ENCODE measurements around the gene HOXA5.

HOXA5 gene

DNA sequence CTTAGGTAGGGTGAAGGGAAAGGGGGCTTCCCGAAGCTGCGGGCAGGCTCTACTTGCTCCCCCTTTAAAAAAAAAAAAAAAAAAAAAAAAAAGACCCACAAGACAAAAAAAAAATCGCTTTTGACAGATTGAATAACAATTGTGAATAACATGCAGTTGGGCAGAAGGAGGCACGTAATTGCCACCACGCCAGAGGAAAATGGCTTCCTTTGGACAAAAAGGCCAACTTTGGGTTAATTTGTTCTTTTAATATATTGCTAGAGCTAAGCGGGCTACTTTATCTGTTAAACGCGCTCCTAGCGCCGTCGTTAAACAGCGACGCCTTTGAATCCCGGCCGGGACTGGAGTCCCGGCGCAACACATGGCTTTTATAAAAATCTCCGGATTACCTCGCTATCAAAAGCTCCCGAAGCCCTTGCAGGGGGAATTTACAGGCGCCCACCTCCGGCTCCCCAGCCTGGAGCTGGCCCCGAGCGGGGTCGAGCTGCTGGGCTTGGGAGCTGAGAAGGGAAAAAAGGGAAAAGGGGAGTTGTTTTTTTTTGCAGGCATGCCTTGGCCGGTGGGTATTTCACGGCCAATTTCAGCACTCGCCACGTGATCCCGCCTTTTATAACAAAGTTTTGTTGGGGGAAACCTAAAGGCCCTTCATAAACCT is 40.3 kb upstream of the HOXA5 start (continued):
- TF ChIP-seq, protein P1, sequence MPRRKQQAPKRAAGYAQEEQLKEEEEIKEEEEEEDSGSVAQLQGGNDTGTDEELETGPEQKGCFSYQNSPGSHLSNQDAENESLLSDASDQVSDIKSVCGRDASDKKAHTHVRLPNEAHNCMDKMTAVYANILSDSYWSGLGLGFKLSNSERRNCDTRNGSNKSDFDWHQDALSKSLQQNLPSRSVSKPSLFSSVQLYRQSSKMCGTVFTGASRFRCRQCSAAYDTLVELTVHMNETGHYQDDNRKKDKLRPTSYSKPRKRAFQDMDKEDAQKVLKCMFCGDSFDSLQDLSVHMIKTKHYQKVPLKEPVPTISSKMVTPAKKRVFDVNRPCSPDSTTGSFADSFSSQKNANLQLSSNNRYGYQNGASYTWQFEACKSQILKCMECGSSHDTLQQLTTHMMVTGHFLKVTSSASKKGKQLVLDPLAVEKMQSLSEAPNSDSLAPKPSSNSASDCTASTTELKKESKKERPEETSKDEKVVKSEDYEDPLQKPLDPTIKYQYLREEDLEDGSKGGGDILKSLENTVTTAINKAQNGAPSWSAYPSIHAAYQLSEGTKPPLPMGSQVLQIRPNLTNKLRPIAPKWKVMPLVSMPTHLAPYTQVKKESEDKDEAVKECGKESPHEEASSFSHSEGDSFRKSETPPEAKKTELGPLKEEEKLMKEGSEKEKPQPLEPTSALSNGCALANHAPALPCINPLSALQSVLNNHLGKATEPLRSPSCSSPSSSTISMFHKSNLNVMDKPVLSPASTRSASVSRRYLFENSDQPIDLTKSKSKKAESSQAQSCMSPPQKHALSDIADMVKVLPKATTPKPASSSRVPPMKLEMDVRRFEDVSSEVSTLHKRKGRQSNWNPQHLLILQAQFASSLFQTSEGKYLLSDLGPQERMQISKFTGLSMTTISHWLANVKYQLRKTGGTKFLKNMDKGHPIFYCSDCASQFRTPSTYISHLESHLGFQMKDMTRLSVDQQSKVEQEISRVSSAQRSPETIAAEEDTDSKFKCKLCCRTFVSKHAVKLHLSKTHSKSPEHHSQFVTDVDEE (CRISPR knock-in tag; IDR thresholded peaks at IDR 0.05), result no peak
- TF ChIP-seq ARNTL (CRISPR knock-in tag; IDR thresholded peaks at IDR 0.05; ENCODE audit: borderline replicate concordance, low read depth), result no peak

DNA sequence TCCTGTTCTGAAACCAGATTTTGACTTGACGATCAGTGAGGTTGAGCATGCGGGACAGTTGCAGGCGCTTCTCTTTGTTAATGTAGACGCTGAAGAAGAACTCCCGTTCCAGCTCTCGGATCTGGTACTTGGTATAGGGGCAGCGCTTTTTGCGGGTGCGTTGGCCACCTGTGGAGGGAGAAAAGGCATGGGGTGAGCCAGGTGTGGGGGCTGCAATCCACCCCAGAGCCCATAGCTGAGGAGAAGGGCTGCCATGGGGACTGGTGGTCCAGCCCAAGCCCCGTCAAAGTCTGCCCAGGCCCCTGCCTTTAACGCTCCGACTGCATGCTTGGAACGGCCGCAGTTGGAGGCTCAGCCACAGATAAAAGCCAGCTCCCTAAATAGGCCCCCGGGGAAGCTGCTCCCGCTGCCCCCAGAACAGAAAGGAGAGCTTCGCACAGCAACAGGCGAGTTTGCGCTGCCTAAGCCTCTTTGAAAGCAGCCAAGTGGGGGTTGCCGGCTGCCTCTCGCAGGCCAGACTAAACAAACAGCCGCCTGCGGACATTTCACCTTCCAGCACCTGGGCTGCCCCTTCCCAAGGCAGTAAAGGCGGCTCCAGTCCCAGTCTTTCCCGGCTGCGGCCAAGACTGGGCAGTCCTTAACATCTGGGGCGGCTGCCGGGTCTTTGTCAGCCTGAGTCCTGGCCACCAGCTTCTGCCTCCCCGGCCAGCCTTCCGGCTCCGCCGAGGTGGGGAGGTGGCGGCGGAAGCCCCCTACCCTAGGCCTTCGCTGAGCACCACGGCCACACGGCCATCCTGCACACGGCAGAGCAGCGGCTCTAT is 39.6 kb upstream of the HOXA5 start:
- no peak for ATAC-seq
- TF ChIP-seq ZFP30 (CRISPR knock-in tag; IDR thresholded peaks at IDR 0.05) (no peak), ZNF70 (CRISPR knock-in tag; IDR thresholded peaks at IDR 0.05) (no peak), ZFP3 (CRISPR knock-in tag; IDR thresholded peaks at IDR 0.05) (no peak), ZNF565 (CRISPR knock-in tag; conservative IDR thresholded peaks at IDR 0.05; ENCODE audit: low read depth) (no peak), ESRRG (CRISPR knock-in tag; IDR thresholded peaks at IDR 0.05) (no peak), TOX (CRISPR knock-in tag; IDR thresholded peaks at IDR 0.05; ENCODE audit: borderline replicate concordance) (no peak), BACH2 (CRISPR knock-in tag; IDR thresholded peaks at IDR 0.05; ENCODE audit: borderline replicate concordance) (no peak), CSDC2 (CRISPR knock-in tag; IDR thresholded peaks at IDR 0.05) (no peak), TCF4 (CRISPR knock-in tag; IDR thresholded peaks at IDR 0.05; ENCODE audit: borderline replicate concordance) (no peak)
- TF ChIP-seq, protein P1 (CRISPR knock-in tag; IDR thresholded peaks at IDR 0.05), result no peak
- TF ChIP-seq, protein P2, sequence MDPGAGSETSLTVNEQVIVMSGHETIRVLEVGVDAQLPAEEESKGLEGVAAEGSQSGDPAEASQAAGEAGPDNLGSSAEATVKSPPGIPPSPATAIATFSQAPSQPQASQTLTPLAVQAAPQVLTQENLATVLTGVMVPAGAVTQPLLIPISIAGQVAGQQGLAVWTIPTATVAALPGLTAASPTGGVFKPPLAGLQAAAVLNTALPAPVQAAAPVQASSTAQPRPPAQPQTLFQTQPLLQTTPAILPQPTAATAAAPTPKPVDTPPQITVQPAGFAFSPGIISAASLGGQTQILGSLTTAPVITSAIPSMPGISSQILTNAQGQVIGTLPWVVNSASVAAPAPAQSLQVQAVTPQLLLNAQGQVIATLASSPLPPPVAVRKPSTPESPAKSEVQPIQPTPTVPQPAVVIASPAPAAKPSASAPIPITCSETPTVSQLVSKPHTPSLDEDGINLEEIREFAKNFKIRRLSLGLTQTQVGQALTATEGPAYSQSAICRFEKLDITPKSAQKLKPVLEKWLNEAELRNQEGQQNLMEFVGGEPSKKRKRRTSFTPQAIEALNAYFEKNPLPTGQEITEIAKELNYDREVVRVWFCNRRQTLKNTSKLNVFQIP (CRISPR knock-in tag; IDR thresholded peaks at IDR 0.05; ENCODE audit: borderline replicate concordance, low read depth), result no peak
- TF ChIP-seq, protein P3, sequence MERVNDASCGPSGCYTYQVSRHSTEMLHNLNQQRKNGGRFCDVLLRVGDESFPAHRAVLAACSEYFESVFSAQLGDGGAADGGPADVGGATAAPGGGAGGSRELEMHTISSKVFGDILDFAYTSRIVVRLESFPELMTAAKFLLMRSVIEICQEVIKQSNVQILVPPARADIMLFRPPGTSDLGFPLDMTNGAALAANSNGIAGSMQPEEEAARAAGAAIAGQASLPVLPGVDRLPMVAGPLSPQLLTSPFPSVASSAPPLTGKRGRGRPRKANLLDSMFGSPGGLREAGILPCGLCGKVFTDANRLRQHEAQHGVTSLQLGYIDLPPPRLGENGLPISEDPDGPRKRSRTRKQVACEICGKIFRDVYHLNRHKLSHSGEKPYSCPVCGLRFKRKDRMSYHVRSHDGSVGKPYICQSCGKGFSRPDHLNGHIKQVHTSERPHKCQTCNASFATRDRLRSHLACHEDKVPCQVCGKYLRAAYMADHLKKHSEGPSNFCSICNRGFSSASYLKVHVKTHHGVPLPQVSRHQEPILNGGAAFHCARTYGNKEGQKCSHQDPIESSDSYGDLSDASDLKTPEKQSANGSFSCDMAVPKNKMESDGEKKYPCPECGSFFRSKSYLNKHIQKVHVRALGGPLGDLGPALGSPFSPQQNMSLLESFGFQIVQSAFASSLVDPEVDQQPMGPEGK (CRISPR knock-in tag; IDR thresholded peaks at IDR 0.05; ENCODE audit: borderline replicate concordance), result no peak

DNA sequence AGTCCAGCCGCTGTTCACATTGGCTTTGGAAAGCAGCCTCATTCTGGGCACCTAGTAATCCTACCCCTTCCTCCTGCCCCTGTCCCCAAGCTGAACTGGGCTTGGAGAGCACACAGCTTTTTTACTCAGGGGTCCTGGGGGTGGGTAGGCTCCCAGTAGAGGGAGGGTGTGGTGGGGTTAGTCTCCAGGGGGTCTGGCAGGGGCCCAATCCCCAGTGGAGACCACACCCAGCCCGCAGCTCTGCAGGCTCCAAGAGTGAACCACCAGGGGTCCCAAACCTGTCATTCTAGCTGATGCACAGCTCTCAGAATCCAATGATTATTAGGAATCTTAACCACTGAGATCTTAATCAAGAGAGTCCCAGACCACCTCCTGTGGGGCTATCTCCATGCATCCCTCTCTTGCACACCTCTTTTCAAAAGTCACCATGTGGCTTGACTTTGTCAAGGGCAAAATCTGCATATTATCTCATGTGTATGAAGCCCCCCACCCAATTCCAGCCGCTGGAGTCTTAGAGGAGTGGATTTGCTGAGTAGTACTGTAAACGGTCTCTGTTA is 38.9 kb upstream of the HOXA5 start:
- no peak for ATAC-seq
- TF ChIP-seq ARNTL (CRISPR knock-in tag; IDR thresholded peaks at IDR 0.05; ENCODE audit: borderline replicate concordance, low read depth) (no peak), TOX (CRISPR knock-in tag; IDR thresholded peaks at IDR 0.05; ENCODE audit: borderline replicate concordance) (no peak), CSDC2 (CRISPR knock-in tag; IDR thresholded peaks at IDR 0.05) (no peak), ZNF70 (CRISPR knock-in tag; IDR thresholded peaks at IDR 0.05) (no peak), ZC3H10 (CRISPR knock-in tag; IDR thresholded peaks at IDR 0.05) (no peak), ISL1 (CRISPR knock-in tag; IDR thresholded peaks at IDR 0.05) (no peak), PPARA (CRISPR knock-in tag; IDR thresholded peaks at IDR 0.05; ENCODE audit: borderline replicate concordance) (no peak), TCF4 (CRISPR knock-in tag; IDR thresholded peaks at IDR 0.05; ENCODE audit: borderline replicate concordance) (no peak)
- TF ChIP-seq, protein P4, sequence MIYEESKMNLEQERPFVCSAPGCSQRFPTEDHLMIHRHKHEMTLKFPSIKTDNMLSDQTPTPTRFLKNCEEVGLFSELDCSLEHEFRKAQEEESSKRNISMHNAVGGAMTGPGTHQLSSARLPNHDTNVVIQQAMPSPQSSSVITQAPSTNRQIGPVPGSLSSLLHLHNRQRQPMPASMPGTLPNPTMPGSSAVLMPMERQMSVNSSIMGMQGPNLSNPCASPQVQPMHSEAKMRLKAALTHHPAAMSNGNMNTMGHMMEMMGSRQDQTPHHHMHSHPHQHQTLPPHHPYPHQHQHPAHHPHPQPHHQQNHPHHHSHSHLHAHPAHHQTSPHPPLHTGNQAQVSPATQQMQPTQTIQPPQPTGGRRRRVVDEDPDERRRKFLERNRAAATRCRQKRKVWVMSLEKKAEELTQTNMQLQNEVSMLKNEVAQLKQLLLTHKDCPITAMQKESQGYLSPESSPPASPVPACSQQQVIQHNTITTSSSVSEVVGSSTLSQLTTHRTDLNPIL (CRISPR knock-in tag; IDR thresholded peaks at IDR 0.05; ENCODE audit: low read depth), result no peak
- TF ChIP-seq, protein P3 (CRISPR knock-in tag; IDR thresholded peaks at IDR 0.05; ENCODE audit: borderline replicate concordance), result no peak
